Mammary epithelial cell (primary cell): ENCODE results near the gene TAF4.

Experiments
- CTCF ChIP-seq, 2 donors: IDR thresholded peaks in 1 of 2; conservative IDR thresholded peaks in 1 of 2; 2 replicates each; pipeline ENCODE4 v1.5.1; 2011 to 2012; ENCODE audit warnings: inconsistent platforms in 2 of 2, low read length in 2 of 2, mild to moderate bottlenecking in 2 of 2, control low read depth in 1 of 2, low read depth in 1 of 2; ENCODE audit not compliant: insufficient read depth in 1 of 2; ENCODE audit errors: extremely low read depth in 1 of 2
- EZH2 ChIP-seq: IDR thresholded peaks from 2 replicates; pipeline ENCODE4 v1.6.1; 2012; ENCODE audit warnings: low read length, inconsistent platforms, borderline replicate concordance

GRCh38 chr20:61982951-61983315 is 82.7 kb downstream of the TAF4 start:
- TF ChIP-seq CTCF (conservative IDR thresholded peaks at IDR 0.05 in 1 of 2, IDR thresholded peaks at IDR 0.05 in 1 of 2; ENCODE audit: extremely low read depth in 1 of 2, insufficient read depth in 1 of 2, low read depth in 1 of 2, low read length in 2 of 2): no peak
- no peak for TF ChIP-seq EZH2
